NCI-H2196 (cell line): ENCODE measurements around the gene STX1A.
"Not testable (repeated sequence)": the region's sequence is repeated elsewhere in the genome, so short reads cannot be mapped to it uniquely, and the experiment has no call there.

Source experiments
- DNase-seq: peaks from one replicate; lab custom pipeline; 2025; ENCODE audit not compliant: unreplicated experiment; lab: John Stamatoyannopoulos, UW

Gene STX1A

GRCh38 chr7:73683788-73684693 lies 35.4 kb downstream of the STX1A start:
- DNase-seq: no peak

DNA sequence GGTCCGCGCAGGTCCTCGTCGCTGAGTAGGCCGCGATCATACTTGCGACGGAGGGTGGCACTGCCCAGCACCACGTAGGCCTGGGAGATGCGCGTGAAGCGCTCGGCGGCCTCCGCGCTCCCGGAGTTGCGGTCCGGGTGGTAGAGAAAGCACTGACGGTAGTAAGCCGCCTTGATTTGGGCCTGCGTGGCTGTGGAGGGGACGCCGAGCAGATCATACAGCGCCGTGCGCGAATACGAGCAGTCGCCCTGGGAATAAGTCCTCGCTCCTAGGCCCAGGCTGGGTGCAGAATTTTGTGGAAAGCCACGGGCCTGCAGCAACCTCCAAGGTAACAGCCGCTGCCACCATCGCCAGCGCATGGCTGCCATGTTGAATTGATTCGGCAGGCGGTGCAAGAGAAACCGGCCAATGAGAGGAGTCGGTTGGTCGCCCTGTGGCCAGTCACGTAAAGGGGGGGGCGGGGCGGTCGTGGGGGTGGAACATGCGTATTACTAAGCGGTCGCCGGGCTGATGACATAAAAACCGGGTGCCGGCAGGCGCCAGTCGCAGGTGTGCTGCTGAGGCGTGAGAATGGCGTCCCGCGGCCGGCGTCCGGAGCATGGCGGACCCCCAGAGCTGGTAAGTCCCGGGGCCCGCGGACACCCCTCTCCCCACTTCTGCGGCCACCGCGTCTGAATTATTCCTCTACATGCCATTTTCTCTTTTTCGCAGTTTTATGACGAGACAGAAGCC lies 36.2 kb downstream of the STX1A start, which contains the start of the genes BUD23 and DNAJC30:
BUD23 (plus strand) TSS at position 542 of the 732 bp plus-strand sequence; CDS start at position 571, 29 bp downstream.
DNAJC30 (minus strand) TSS at position 398 of the 732 bp plus-strand sequence; CDS start at position 368, 30 bp downstream.
- peak; percentile 92 for DNase-seq

GRCh38 chr7:73682745-73683055 lies 36.8 kb downstream of the STX1A start:
- DNase-seq: no peak

GRCh38 chr7:73681031-73681430 lies 38.4 kb downstream of the STX1A start:
- no peak for DNase-seq

- no peak for DNase-seq
These were observed 39.0 kb downstream of the STX1A start for GRCh38 chr7:73680501-73680900.

- DNase-seq: no peak
These were observed 39.8 kb downstream of the STX1A start for GRCh38 chr7:73679709-73680108.

DNA sequence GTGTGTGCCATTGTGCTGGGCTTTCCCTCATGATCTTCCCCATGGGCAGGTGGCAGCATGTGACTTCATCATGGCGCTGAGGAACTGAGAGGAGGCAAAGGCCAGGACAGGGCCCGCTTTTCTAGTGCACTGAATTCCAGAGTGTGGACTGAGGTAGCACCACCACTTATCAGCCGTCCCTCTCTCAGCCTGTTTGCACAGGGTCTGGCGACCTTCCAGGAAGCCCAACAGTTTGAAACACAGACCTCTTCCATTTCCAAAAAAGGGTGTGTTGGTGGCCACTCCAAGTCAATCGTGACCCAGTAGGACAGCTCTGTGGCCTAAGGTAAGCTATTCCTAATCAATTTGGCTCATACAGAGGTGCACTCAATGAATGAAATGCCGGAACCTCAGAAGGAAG lies 40.6 kb downstream of the STX1A start:
- DNase-seq: no peak

GRCh38 chr7:73676062-73676461 lies 43.4 kb downstream of the STX1A start:
- DNase-seq: not testable (repeated sequence)

DNA sequence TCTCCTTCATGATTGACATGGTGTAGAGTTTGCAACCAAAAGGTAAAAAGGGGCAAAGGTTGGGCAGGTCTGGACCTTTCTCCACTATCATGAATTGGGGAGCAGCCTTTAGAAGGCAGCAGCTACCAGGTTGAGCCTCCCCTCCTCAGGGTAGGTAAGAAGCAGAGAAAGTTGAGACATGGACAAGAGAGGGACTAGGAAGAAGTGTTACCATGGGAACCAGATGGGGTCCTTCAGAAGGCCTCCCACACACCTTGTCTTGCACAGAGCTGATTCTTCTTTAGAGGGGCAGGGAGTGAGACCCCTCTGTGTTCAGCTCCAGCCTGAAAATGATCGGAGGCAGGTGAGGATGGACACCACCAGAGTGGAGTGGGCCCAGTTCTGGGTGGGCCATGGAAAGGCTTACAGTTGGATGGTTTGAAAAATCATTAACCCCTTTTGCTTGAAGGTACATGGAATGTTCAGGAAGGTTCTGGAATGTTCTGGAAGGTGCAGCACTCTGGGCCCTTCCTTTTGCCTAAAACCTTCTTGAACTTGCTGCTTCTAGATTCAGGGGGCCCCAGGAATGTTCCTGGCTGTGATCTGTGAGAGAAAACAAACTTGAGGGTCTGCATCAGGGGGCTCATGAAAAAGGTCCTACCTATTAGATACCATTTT lies 44.9 kb downstream of the STX1A start:
- no peak for DNase-seq

GRCh38 chr7:73671857-73672445 lies 47.5 kb downstream of the STX1A start:
- no peak for DNase-seq

DNA sequence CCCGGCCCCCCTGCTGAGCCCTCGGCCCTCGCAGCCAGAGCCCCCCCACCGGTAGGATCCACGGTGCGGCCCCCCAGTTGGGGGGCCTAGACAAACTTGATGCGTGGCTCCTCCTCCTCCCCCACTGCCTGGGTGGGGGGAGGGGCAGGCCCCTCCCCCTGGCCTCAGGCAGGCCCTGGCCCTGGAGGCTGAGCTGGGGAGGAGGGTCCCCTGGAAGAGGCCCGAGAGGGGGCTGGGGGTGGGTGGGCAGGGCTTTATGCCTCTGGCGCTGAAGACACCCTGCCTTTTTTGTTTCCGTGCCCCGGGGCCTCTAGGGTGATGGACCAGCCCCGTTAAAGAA lies 48.2 kb downstream of the STX1A start:
- DNase-seq: no peak

DNA sequence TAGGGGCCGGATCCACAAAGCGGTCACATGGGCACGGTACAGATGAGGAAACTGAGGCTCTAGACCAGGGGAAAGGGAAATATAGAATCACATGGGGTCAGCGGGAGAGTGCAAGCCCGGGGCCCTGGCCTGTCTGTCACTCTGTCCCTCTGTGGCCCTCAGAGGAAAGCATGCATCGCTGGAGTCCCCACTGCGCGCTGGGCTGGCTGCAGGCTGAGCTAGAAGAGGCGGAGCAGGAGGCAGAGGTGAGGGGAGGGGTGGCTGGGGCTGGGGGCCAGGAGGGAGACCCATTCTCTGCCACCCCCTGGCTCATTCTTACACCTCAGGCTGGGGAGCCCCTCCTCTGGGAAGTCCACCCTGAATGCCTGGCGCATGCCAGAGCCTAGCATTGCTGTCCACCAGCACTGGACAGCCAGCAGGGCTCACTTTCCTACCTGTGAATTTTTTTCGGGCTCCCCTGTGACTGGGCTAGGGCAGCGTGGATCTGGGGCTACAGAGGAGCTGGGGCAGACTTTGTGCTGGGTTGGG lies 49.5 kb downstream of the STX1A start:
- DNase-seq: no peak

DNA sequence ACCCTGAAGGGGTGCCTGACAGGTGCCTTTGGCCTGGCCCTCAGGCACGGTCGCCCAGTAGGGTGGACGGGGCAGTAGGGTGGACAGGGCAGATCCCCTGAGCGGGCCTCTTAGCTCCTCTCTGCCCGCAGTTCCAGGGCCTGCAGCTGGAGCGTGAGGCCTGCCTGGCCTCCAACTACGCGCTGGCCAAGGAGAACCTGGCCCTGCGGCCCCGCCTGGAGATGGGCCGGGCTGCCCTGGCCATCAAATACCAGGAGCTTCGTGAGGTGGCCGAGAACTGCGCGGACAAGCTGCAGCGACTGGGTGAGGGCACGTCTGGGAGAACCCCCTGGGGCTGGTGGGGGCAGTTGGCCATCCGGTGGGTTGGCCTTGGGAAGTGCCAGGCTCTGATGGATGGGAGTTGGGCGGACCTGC lies 50.2 kb downstream of the STX1A start:
- DNase-seq: no peak

DNA sequence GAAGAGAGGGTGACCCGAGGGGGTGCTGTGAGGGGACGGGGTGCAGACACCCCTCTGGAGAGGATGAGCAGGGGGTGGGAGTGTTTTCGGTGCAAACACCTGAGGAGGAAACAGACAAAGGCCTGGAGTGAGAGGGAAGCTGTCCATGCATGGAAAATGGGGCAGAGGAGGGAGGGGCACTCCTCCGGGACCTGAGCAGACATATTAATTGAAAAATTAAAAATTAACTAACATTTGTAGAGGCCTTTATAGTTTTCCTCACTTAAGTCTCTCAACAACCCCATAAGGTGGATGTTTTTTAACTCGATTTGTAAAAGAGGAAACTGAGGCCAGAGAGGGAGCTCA lies 50.6 kb downstream of the STX1A start:
- no peak for DNase-seq

GRCh38 chr7:73668103-73668885 lies 51.2 kb downstream of the STX1A start:
- DNase-seq: no peak

GRCh38 chr7:73667344-73668102 lies 51.9 kb downstream of the STX1A start, which contains the start of gene VPS37D:
VPS37D (plus strand) TSS chr7:73667831; CDS start chr7:73667959, 128 bp downstream.
- DNase-seq: peak; percentile 95

DNA sequence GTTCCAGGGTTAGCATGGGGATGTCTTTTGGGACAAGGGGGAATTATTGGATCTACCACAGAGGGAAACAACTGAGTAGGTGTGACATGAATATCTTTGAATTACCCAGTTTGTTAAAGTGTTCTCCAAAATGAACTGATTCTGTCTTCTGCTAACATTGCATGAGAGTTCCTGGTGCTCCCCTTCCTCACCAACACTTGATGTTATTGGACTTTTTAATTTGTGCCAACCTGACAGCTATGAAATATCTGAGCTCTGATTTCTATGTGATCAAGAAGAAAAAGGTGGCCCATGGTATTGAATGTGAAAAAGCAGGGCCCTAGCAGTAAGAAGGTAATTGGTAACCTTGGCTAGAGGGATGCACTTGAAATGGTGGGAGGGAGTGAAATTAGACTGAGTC lies 56.4 kb downstream of the STX1A start:
- DNase-seq: no peak

- DNase-seq: not testable (repeated sequence)
These were observed 58.9 kb downstream of the STX1A start for GRCh38 chr7:73660594-73660993.

DNA sequence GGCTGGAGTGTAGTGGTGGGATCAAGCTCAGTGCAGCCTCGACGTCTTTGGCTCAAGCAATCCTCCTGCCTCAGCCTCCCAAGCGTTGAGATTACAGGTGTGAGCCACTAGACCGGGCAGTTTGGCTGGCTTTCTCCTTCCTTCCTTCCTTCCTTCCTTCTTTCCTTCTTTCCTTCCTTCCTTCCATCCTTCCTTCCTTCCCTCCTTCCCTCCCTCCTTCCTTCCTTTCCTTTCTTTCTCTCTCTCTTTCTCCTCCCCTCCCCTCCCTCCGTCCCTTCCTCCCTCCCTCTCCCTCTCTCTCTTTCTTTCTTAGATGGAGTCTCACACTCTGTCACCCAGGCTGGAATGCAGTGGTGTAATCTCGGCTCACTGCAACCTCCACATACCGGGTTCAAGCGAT lies 59.5 kb downstream of the STX1A start:
- DNase-seq: no peak

DNA sequence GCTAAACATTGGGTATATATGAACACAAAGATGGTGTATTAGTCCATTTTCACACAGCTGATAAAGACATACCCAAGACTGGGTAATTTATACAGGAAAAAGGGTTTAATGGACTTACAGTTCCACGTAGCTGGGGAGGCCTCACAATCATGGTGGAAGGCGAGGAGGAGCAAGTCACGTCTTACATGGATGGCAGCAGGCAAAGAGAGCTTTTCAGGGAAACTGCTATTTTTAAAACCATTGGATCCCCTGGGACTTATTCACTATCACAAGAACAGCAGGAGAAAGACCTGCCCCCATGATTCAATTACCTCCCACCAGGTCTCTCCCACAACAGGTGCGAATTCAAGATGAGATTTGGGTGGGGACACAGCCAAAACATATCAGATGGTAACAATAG lies 64.2 kb downstream of the STX1A start:
- not testable (repeated sequence) for DNase-seq
